Endothelial cell of umbilical vein (primary cell): Measurements from ENCODE around the gene CHST8.

Experiments used
- CTCF ChIP-seq, 2 donors: IDR thresholded peaks; 1 replicate in 1 of 2; 2 replicates in 1 of 2; pipeline ENCODE4 v1.5.1; 2011; ENCODE audit warnings: low read length in 2 of 2, mild to moderate bottlenecking in 2 of 2, moderate library complexity in 2 of 2, control low read depth in 1 of 2, inconsistent platforms in 1 of 2, low read depth in 1 of 2; ENCODE audit not compliant: insufficient read depth in 1 of 2; ENCODE audit errors: extremely low read depth in 1 of 2
- EZH2 ChIP-seq: IDR thresholded peaks from 2 replicates; pipeline ENCODE4 v1.6.1; 2012; ENCODE audit warnings: borderline replicate concordance, low read depth, mild to moderate bottlenecking, moderate library complexity, low read length, inconsistent platforms; ENCODE audit not compliant: severe bottlenecking
- MYC ChIP-seq: IDR thresholded peaks from one replicate; pipeline ENCODE4 v1.6.1; 2011; ENCODE audit warnings: mild to moderate bottlenecking, low read depth, low read length
- TF ChIP-seq, protein P1 (sequence below): IDR thresholded peaks from 2 replicates; pipeline ENCODE4 v1.6.1; 2011; ENCODE audit not compliant: insufficient read depth, insufficient read length

- TF ChIP-seq CTCF (IDR thresholded peaks at IDR 0.05; ENCODE audit: extremely low read depth in 1 of 2, insufficient read depth in 1 of 2, low read depth in 1 of 2, low read length in 2 of 2) (no peak), EZH2 (no peak), MYC (no peak)
- TF ChIP-seq, protein P1, sequence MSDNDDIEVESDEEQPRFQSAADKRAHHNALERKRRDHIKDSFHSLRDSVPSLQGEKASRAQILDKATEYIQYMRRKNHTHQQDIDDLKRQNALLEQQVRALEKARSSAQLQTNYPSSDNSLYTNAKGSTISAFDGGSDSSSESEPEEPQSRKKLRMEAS, result no peak
Measured at GRCh38 chr19:33818411-33818810, 196.7 kb downstream of the CHST8 start.
